ENCODE results near the gene FBXW4.
A peak's percentile ranks its signal among the peaks of the same experiment; 100 is the strongest.

Gene FBXW4

GRCh38 chr10:101571271-101571925, 123.6 kb downstream of the FBXW4 start:
- CTCF ChIA-PET: interaction anchor here (0.6 to 4.3 kb wide), 18 partner anchors 7 to 361 kb away, joined by 3 to 40 read pairs (median 6); no protein-coding TSS in a partner anchor
- Mint-ChIP-seq H3K36me3 (peaks cover 2% of the 10 kb centered on the region), H3K27ac (no peak overlapping the region), H3K4me3 (peak overlapping the region; percentile 74), H3K4me1 (peaks cover 17% of the 10 kb centered on the region), H3K9me3 (no peaks in the 10 kb centered on the region), H3K27me3 (peaks cover 60% of the 10 kb centered on the region)
- DNase-seq: no peak

GRCh38 chr10:101570428-101571270, 124.3 kb downstream of the FBXW4 start:
- Mint-ChIP-seq H3K27ac (no peak overlapping the region), H3K27me3 (peaks cover 67% of the 10 kb centered on the region)

GRCh38 chr10:101569622-101570427, 125.1 kb downstream of the FBXW4 start:
- H3K4me1 Mint-ChIP-seq: peaks cover 20% of the 10 kb centered on the region
- H3K27ac Mint-ChIP-seq: no peak overlapping the region
- H3K27me3 Mint-ChIP-seq: peaks cover 76% of the 10 kb centered on the region
- no peaks in the 10 kb centered on the region for H3K9me3 Mint-ChIP-seq
- peak overlapping the region; percentile 74 for H3K4me3 Mint-ChIP-seq
- CTCF ChIA-PET: interaction anchor here (0.6 to 4.3 kb wide), 16 partner anchors 10 to 474 kb away, joined by 3 to 40 read pairs (median 6); no protein-coding TSS in a partner anchor
- peak; percentile 86 for DNase-seq
- peaks cover 2% of the 10 kb centered on the region for H3K36me3 Mint-ChIP-seq

More at GRCh38 chr10:101570428-101571270, 124.3 kb downstream of the FBXW4 start:
- CTCF ChIA-PET: interaction anchor here (0.5 to 4.3 kb wide), 28 partner anchors 8 to 360 kb away, joined by 3 to 40 read pairs (median 4); no protein-coding TSS in a partner anchor
- H3K36me3 Mint-ChIP-seq: peaks cover 2% of the 10 kb centered on the region
- H3K4me1 Mint-ChIP-seq: peaks cover 20% of the 10 kb centered on the region
- peak overlapping the region; percentile 74 for H3K4me3 Mint-ChIP-seq
- H3K9me3 Mint-ChIP-seq: no peaks in the 10 kb centered on the region
- no peak for DNase-seq

GRCh38 chr10:101569323-101569621, 125.7 kb downstream of the FBXW4 start:
- Mint-ChIP-seq H3K27ac (no peak overlapping the region), H3K27me3 (peaks cover 80% of the 10 kb centered on the region)

GRCh38 chr10:101568054-101568745, 126.8 kb downstream of the FBXW4 start:
- H3K9me3 Mint-ChIP-seq: no peaks in the 10 kb centered on the region
- H3K4me1 Mint-ChIP-seq: peaks cover 20% of the 10 kb centered on the region
- no peak overlapping the region for H3K4me3 Mint-ChIP-seq
- CTCF ChIA-PET: interaction anchor here (0.6 to 2.9 kb wide), 5 partner anchors 13 to 296 kb away, joined by 3 to 20 read pairs (median 3); no protein-coding TSS in a partner anchor
- peaks cover 2% of the 10 kb centered on the region for H3K36me3 Mint-ChIP-seq
- H3K27me3 Mint-ChIP-seq: peaks cover 85% of the 10 kb centered on the region
- no peak overlapping the region for H3K27ac Mint-ChIP-seq
- DNase-seq: peak; percentile 16

More at GRCh38 chr10:101569323-101569621, 125.7 kb downstream of the FBXW4 start:
- no peak for DNase-seq
- H3K4me1 Mint-ChIP-seq: peaks cover 20% of the 10 kb centered on the region
- H3K9me3 Mint-ChIP-seq: no peaks in the 10 kb centered on the region
- H3K36me3 Mint-ChIP-seq: peaks cover 2% of the 10 kb centered on the region
- CTCF ChIA-PET: interaction anchor here (0.6 to 4.3 kb wide), 9 partner anchors 10 to 473 kb away, joined by 3 to 40 read pairs (median 10); no protein-coding TSS in a partner anchor
- peak overlapping the region; percentile 74 for H3K4me3 Mint-ChIP-seq

- H3K36me3 Mint-ChIP-seq: peaks cover 2% of the 10 kb centered on the region
- no peak overlapping the region for H3K4me3 Mint-ChIP-seq
- DNase-seq: peak; percentile 20
- CTCF ChIA-PET: interaction anchor here (0.6 to 1.2 kb wide), 3 partner anchors 73 to 295 kb away, joined by 3 read pairs; no protein-coding TSS in a partner anchor
- peaks cover 20% of the 10 kb centered on the region for H3K4me1 Mint-ChIP-seq
- H3K27me3 Mint-ChIP-seq: peaks cover 92% of the 10 kb centered on the region
- no peak overlapping the region for H3K27ac Mint-ChIP-seq
- no peaks in the 10 kb centered on the region for H3K9me3 Mint-ChIP-seq
These were observed 127.6 kb downstream of the FBXW4 start for GRCh38 chr10:101567165-101568006.

GRCh38 chr10:101566333-101567164, 128.4 kb downstream of the FBXW4 start:
- no peak overlapping the region for H3K4me3 Mint-ChIP-seq
- no peak overlapping the region for H3K27ac Mint-ChIP-seq
- DNase-seq: peak; percentile 22
- H3K4me1 Mint-ChIP-seq: peaks cover 20% of the 10 kb centered on the region
- H3K27me3 Mint-ChIP-seq: peaks cover 92% of the 10 kb centered on the region
- CTCF ChIA-PET: no interaction called here
- peaks cover 2% of the 10 kb centered on the region for H3K36me3 Mint-ChIP-seq
- H3K9me3 Mint-ChIP-seq: no peaks in the 10 kb centered on the region

- DNase-seq: peak; percentile 20
- H3K4me3 Mint-ChIP-seq: no peak overlapping the region
- H3K4me1 Mint-ChIP-seq: peaks cover 18% of the 10 kb centered on the region
- H3K36me3 Mint-ChIP-seq: peaks cover 2% of the 10 kb centered on the region
- H3K27me3 Mint-ChIP-seq: peaks cover 92% of the 10 kb centered on the region
- no peaks in the 10 kb centered on the region for H3K9me3 Mint-ChIP-seq
- CTCF ChIA-PET: no interaction called here
- no peak overlapping the region for H3K27ac Mint-ChIP-seq
These were observed 129.0 kb downstream of the FBXW4 start for GRCh38 chr10:101565936-101566332.

GRCh38 chr10:101565370-101565900, 129.5 kb downstream of the FBXW4 start:
- no peak overlapping the region for H3K4me3 Mint-ChIP-seq
- H3K36me3 Mint-ChIP-seq: peaks cover 2% of the 10 kb centered on the region
- CTCF ChIA-PET: no interaction called here
- H3K27ac Mint-ChIP-seq: no peak overlapping the region
- peaks cover 87% of the 10 kb centered on the region for H3K27me3 Mint-ChIP-seq
- no peaks in the 10 kb centered on the region for H3K9me3 Mint-ChIP-seq
- peaks cover 13% of the 10 kb centered on the region for H3K4me1 Mint-ChIP-seq
- DNase-seq: peak; percentile 16

- no peak overlapping the region for H3K4me3 Mint-ChIP-seq
- H3K4me1 Mint-ChIP-seq: peaks cover 11% of the 10 kb centered on the region
- CTCF ChIA-PET: no interaction called here
- peaks cover 4% of the 10 kb centered on the region for H3K36me3 Mint-ChIP-seq
- peak; percentile 14 for DNase-seq
- no peaks in the 10 kb centered on the region for H3K9me3 Mint-ChIP-seq
- H3K27ac Mint-ChIP-seq: no peak overlapping the region
- peaks cover 78% of the 10 kb centered on the region for H3K27me3 Mint-ChIP-seq
These were observed 130.4 kb downstream of the FBXW4 start for GRCh38 chr10:101564490-101564991.

- no peak overlapping the region for H3K4me3 Mint-ChIP-seq
- H3K9me3 Mint-ChIP-seq: no peaks in the 10 kb centered on the region
- H3K27me3 Mint-ChIP-seq: peaks cover 68% of the 10 kb centered on the region
- peaks cover 4% of the 10 kb centered on the region for H3K36me3 Mint-ChIP-seq
- peak; percentile 12 for DNase-seq
- H3K27ac Mint-ChIP-seq: no peak overlapping the region
- H3K4me1 Mint-ChIP-seq: peaks cover 18% of the 10 kb centered on the region
- CTCF ChIA-PET: no interaction called here
These were observed 131.4 kb downstream of the FBXW4 start for GRCh38 chr10:101563497-101564040.
